Mucosa of gallbladder (tissue), 1 donor: ENCODE data around the gene WRNIP1. TPM values are rescaled to one million over a fixed set of nuclear protein-coding genes. Genes with fewer than 3 reads are reported as not detected.
"Not testable (repeated sequence)": the region's sequence is repeated elsewhere in the genome, so short reads cannot be mapped to it uniquely, and the experiment has no call there.

Experiments
- DNase-seq: peaks from one replicate; pipeline ENCODE4 v3.0.0-alpha.2; 2020; ENCODE audit warnings: low spot score
- total RNA-seq: library from RNA; stranded (reverse); gene quantifications from one replicate; pipeline ENCODE4 v1.2.1, GENCODE V29; 2021
- donor health status: DM: no; HTN: no; CAD: no.

WRNIP1 gene
- total RNA-seq, 1 donor from 2014 or later, result 47.4 TPM

GRCh38 chr6:2784061-2784460, 18.9 kb downstream of the WRNIP1 start:
- DNase-seq, result no peak

GRCh38 chr6:2784930-2785329, 19.7 kb downstream of the WRNIP1 start:
- DNase-seq, result no peak

DNA sequence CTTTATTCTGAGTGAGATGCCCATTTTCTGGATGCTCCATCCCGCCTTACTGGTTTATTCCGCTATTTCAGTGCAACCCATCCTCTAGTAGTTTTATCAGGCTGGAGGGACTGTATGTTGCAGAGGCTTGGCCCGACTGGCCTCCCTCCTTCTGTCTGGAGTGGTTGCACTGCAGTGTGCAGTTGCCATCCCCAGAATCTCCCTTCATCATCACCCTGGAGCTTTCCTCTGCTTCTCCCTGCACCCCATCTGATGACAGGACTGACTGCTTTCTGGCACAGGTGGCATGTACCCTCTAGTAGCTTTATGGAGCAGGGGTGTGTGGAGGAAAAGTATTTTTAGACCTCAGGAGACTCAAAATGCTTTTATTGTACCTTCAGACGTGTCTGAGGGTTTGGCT, 21.1 kb downstream of the WRNIP1 start:
- no peak for DNase-seq

DNA sequence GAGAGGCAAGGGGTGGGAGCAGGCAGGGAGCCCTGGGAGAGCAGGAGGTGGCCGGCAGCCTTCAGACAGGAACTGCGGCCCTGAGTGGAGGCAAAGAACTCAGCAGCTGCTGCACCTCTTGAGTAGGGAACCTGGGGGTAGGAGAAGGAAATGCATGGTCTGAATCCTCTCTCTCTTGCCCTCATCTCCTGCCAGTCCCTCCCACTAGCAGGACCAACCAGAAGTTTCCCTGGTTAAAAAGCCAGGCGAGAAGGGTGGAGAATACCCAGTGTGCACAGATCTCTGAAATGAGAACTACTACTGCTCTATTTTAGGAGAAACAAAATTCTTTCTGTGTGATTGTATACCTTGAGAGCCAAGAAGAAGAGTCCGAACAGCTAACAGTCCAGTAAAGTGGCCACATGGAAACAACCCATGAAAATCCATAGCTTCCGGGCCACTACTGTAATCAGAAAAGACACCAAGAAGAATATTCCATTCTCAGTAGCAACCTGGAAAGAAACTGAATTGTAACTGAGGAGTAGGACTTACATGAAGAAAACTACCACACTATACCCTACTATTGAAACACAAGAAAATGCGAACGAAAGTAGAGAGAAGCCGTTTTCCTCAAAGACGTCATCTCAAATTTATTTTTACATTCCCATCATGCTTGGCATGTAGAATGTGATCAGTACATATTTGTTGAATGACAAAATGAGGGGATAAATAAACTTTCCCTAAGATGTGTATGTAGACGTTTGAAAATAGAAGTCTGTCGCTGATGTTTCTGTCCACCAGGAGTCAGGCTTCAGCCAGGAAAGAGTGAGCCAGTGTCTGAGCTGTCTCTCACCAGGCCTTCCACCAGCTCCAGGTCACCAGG, 25.6 kb downstream of the WRNIP1 start:
- DNase-seq, result peak; percentile 78

- no peak for DNase-seq
Measured at GRCh38 chr6:2791450-2791974, 26.3 kb downstream of the WRNIP1 start.

DNA sequence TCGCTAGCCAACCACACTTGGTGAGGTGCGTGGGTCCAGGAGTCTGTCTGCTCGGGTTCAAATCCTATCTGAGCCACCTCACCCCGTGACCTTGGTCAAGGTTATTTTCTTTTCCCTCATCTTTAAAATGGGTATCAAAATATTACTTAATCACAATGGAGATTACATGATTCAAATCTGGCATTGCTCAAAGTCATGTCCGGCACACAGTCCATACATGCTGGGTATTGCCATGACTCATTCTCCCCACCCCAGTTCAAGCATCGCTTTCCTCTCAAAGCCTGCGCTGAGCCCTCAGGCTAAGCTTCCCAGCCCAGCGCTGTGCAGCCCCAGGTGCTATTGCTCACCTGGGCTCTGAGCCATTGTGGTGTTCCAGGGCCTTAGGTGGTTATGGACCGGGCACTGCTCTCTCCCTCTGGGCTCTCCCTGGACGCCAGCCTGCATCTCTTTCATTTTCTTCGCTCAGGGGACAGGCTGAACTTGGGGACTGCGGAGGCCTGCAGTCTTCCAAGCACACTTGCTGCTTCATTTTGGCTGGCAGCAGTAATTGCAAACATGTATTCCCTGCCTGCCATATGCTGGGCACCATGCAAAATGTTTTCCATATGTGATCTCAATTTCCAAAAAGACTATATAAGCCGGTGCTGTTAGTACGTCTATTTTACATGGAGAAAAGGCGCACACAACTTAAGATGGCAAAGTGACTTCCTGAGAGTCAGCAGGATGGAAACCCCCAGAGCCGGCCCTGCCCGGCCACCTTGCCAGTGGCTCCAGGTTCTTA, 27.3 kb downstream of the WRNIP1 start:
- DNase-seq, result no peak

DNA sequence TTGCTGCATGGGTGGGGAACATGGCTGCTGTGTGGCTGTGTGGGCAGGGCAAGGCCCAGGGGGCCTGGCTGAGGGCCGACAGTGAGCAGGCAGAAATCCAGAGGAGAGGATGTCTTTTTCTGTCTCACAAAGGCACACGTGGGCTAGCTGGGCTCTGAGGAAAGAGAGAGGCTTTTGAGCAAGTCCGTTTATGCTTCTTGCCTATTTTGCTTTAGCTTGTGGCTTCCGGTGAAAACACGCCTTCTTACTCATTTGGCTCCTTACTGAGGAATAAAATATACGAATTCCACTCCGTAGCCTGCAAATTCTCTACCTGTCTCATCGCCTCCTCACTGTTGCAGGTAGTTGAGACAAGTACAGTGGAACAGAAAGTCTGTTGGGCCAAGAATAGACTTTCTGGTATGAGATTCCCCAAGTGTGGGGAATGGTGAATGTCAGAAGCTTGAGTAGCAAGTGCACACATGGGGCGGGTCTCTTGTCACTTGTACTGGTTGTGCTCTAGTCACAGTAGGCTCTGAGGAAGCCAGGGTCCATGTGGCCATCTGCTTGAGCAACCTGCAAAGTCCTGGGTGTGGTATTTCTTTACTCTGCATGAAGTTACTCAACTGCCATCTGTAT, 28.4 kb downstream of the WRNIP1 start:
- no peak for DNase-seq

DNA sequence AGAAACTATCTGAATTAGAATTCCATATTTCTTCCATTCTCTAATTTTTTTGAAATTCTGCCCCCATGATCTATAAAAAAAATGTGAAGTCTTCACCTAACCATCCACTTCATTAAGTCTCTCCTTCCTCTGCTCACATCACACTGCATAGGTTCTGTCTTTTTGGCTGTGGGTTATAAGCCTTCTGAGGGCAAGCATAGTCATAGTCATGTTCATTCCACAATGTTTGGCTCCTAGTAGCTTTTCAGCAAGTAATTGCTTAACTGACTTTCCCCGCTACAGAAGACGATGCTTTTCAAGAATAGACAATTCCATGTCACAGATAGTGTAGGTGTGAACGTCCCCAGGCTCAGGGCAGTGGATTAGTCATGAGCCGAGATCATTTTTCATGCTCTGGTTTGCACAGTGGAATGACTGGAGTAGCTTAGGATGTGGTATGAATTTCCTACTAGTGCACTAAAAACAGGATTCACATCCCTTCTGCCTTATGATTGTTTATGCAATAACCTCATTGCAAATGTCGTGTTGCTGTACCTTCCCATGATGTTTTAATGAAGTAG, 29.1 kb downstream of the WRNIP1 start:
- no peak for DNase-seq

DNA sequence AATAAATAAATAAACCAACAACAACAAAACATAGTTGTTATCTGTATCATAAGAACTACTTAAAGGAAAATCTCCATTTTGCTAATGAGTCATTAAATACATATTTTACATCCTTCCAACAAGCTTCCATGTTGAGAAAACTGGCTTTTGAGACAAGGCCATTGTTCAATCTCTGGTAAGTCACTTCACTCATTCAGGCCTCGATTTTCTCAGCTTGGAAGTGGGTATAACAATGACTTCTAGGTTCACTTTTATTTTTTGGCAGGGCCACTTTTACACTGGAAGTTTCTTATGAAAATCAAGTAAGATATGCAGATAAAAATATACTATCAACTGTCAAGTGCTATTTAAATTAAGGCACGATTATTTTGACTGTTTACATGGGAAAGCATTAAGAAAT, 30.0 kb downstream of the WRNIP1 start:
- DNase-seq, result no peak

DNA sequence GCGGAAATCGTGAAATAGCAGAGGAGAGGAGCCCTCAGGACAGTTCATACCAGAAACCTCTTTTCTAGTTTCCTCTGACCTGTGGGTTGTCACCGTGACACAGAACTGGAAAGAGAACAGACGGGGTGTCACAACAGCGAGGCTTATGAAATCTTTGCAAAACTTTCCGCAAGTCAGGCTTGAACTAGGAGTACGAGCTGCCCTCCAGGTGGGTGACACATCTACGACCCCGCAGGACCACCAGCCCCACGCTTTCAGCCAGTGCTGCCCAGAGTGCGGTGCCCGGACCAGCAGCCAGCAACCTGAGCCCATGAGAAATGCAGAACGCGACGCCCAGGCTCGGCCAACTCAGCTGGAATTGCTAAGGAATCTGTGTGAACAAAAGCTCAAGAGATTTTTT, 30.8 kb downstream of the WRNIP1 start:
- no peak for DNase-seq

GRCh38 chr6:2796861-2797260, 31.7 kb downstream of the WRNIP1 start:
- no peak for DNase-seq

DNA sequence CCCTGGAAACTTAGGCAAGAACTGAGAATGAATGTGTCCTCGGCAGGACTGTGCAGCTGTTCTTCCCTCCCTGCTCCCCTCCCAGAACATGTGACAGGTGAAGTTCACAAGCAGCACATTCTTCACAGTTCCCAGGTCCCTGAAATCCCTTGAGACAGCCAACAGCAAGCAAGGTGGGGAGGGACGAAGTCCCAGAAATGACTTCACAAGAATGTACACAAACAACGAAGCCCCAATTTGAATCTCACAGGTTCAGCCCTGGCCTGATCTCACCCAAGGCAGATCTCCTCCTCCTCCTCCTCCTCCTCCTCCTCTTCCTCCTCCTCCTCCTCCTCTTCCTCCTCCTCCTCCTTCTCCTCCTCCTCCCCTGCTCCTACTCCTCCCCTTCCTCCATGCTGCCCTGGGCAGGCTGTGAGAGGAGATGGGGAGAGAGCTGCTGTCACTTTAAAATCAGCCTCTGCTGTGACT, 32.4 kb downstream of the WRNIP1 start:
- peak; percentile 21 for DNase-seq

DNA sequence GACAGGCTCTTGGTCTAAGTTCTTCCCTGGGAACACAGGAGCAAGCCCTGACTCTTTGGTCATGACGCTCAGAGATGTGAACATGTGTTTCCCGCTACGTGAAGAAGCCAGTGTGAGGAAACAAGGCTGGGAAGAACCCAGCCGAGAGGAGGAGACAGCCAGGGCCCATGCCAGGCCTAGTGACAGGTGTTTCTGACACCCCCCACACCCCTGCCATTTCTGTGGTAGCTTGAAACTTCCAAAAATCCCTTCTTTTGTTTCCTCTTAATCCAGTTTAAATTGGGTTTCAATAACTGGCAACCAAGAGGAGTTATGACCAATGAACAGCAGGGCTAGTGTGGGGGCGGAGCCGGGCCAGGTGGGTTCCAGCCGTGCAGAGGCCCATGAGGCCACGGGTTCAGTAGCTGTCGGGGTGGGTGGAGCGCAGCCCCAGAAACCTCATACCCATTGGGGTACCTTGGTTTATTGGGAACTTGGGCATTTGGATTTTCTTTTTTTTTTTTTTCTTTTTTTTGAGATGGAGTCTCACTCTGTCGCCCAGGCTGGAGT, 33.5 kb downstream of the WRNIP1 start:
- DNase-seq, result no peak

DNA sequence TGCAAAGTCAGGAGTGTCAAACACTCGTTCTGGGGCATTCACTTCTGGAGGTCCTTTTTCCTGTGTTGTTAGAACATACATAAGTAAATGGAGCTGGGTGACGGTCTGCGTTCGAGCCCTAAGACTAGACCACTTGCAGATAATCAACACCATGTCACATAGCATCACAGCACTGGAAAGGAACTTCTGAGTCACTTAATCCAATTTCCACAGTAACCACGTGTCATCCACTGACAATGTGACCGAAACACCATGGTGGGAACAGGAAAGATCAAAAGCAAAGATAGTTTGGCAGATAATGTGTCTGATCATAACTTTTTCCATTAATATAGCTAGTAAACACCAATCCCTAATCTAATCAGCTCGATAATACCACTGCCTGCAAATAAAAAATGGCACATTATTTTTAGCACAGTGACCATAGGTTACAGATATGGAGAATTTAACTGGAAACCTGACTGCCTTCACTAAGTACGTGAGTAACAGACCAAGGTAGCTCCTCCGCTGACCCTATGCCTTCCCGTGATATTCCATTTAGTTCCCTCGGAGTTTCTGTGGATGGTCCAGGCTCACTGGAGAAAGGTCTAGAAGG, 34.8 kb downstream of the WRNIP1 start:
- DNase-seq, result no peak

DNA sequence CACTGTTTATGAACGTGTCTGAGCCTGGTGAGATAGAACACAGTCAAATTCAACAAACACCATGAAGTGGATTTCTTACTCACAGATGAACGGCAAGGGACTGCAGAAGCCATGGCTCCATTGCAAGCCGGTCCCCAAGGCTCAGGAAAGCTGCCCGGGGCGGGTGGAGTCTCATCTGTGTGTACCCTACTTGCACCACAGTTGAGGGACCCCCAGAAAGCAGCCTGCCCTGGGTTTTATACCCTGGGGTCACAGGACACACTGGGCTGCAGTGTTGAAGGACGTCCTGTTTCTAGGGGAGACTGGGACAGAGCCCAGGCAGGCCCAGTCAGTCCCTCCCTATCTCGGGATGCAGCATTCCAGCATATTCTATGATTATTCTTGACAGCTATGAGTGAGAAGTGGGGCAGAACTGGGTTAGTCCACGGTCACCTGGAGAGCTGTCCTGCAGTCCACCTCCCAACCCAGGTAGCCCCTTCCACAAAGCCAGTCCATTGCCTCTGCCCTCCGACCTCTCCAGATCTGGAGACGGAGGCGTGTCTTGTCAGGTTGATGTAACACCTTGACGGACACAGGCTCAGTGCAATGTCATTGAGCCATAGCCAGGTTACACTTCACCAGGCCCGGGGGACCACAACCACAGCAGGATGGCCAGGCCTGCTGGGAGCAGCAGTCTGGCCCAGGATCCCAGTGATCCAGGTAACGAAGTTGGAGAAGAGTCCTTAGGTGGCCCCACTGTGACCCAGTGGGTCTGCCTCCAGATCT, 35.5 kb downstream of the WRNIP1 start:
- no peak for DNase-seq

GRCh38 chr6:2801687-2802086, 36.5 kb downstream of the WRNIP1 start:
- not testable (repeated sequence) for DNase-seq

- no peak for DNase-seq
Measured at GRCh38 chr6:2802521-2803060, 37.4 kb downstream of the WRNIP1 start.

DNA sequence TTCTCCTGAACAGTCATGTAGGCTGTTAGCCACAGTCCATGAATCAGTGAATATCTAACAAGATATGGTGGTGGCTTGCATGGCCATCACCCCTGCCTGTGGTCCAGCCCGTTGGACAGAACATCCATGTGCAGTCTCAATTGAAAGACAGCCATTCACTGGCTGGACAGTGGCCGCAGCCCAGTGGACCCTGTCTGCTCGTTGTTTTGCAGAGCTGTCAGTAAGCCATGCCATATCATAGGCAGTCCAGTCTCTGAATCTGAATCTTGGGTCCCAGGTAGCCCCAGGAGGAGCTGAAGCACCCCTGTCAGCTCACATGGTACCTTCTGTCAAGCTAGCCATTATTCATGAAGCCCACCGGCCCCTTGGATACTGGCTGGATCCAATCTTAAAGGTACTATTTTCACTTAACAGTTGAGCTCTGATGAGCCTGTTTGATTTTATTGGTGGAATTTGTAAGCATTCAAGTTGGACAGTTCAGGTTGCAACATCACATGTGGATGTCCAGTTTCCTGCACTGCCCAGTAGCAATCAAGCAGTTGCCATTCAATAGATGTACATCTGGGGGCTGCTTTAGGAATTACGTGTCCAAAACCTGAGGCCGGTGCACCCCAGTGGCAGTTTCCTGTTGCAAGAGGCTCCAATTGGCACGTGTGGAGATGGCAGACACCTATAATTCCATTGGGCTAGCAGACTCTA, 38.7 kb downstream of the WRNIP1 start:
- DNase-seq, result no peak

DNA sequence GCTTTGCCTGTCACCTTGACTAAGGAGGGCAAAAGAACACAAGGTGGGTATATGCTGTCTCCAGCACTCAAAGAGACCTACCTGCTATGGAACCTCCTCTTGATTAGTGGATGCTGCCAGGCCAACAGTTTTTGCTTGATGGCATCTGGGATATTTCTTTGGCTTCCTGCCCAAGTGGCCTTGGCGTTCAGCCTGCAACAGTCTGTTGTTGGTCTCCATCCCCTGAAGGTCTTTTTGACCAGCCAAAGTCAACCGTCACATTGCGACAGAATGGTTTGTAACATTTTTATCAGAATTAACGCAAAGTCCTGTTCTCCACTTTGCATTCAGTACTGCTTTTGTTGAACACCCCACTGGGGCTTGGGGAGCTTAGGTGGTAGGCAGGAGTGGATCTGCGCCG, 39.3 kb downstream of the WRNIP1 start:
- DNase-seq, result no peak

DNA sequence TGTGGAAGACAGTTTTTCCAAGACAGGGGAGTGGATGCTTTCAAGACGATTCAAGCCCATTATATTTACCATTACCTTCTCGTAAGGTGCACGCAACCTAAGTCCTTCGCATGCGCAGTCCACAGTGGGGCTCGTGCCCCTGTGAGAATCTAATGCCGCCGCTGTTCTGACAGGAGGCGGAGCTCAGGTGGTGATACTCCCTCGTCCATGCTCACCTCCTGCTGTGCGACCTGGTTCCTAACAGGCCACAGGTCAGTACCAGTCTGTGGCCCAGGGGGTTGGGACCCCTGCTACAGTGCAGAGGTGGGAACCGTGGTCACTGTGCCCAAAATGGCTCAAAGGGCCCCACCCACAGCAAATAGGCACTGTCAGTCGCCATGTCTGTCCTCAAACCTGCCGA, 39.8 kb downstream of the WRNIP1 start:
- DNase-seq, result no peak
